Measurements from ENCODE around the gene NTN1. TPM values are rescaled to one million over a fixed set of nuclear protein-coding genes. Genes with fewer than 3 reads are reported as not detected.

NTN1 gene
- total RNA-seq, 1 donor from 2014 or later, result 15.9 TPM

- DNase-seq, result no peak
Measured at GRCh38 chr17:9218064-9218635, 196.8 kb downstream of the NTN1 start.

- no peak for DNase-seq
Measured at GRCh38 chr17:9218911-9219310, 197.6 kb downstream of the NTN1 start.

GRCh38 chr17:9219631-9220397, 198.5 kb downstream of the NTN1 start:
- DNase-seq, result no peak

GRCh38 chr17:9220398-9221146, 199.3 kb downstream of the NTN1 start:
- no peak for DNase-seq

GRCh38 chr17:9221147-9221921, 200.0 kb downstream of the NTN1 start:
- no peak for DNase-seq

GRCh38 chr17:9221922-9222180, 200.5 kb downstream of the NTN1 start:
- DNase-seq, result no peak

GRCh38 chr17:9223531-9223930, 202.2 kb downstream of the NTN1 start:
- no peak for DNase-seq

- no peak for DNase-seq
Measured at GRCh38 chr17:9224485-9224884, 203.2 kb downstream of the NTN1 start.

- DNase-seq, result no peak
Measured at GRCh38 chr17:9225305-9226101, 204.2 kb downstream of the NTN1 start.

GRCh38 chr17:9226130-9226793, 205.0 kb downstream of the NTN1 start:
- no peak for DNase-seq

- no peak for DNase-seq
Measured at GRCh38 chr17:9226794-9227135, 205.5 kb downstream of the NTN1 start.

GRCh38 chr17:9227819-9228407, 206.6 kb downstream of the NTN1 start:
- no peak for DNase-seq

GRCh38 chr17:9228408-9229159, 207.3 kb downstream of the NTN1 start:
- peak; percentile 96 for DNase-seq

GRCh38 chr17:9229160-9229825, 208.0 kb downstream of the NTN1 start:
- no peak for DNase-seq

GRCh38 chr17:9229826-9230201, 208.5 kb downstream of the NTN1 start:
- DNase-seq, result no peak

- no peak for DNase-seq
Measured at GRCh38 chr17:9230346-9230745, 209.0 kb downstream of the NTN1 start.

- no peak for DNase-seq
Measured at GRCh38 chr17:9230861-9231260, 209.6 kb downstream of the NTN1 start.

GRCh38 chr17:9231449-9232154, 210.3 kb downstream of the NTN1 start:
- no peak for DNase-seq

GRCh38 chr17:9232155-9232475, 210.8 kb downstream of the NTN1 start:
- DNase-seq, result no peak
